Esophagus muscularis mucosa (tissue), 4 donors: ENCODE measurements around the gene KLF13.

Experiments used
- CTCF ChIP-seq, 3 experiments: fragments of 200-600 bp in 2 of 3; fragments of 450-650 bp in 1 of 3; sonication (generic) in 2 of 3; IDR thresholded peaks; one replicate each; pipeline ENCODE4 v1.5.1; 2017 to 2019; ENCODE audit warnings: antibody characterized with exemption in 3 of 3, mild to moderate bottlenecking in 2 of 3, moderate library complexity in 1 of 3
- EP300 ChIP-seq: sonication (generic); formaldehyde crosslinking; IDR thresholded peaks from one replicate; pipeline ENCODE4 v1.6.1; 2017; ENCODE audit warnings: antibody characterized with exemption
- POLR2A ChIP-seq: fragments of 450-650 bp; IDR thresholded peaks from one replicate; pipeline ENCODE4 v1.6.1; 2017; ENCODE audit warnings: antibody characterized with exemption, moderate library complexity, mild to moderate bottlenecking, low read depth

- TF ChIP-seq POLR2A: no peak
- no peak for TF ChIP-seq CTCF (IDR thresholded peaks at IDR 0.05)
- TF ChIP-seq EP300: no peak
Observed at GRCh38 chr15:31279221-31280045, 47.2 kb upstream of the KLF13 start.
